ENCODE measurements around the gene CABP1. TPM values are rescaled to one million over a fixed set of nuclear protein-coding genes. Genes with fewer than 3 reads are reported as not detected.

Gene CABP1
- total RNA-seq, 4 donors from 2014 or later: 0.81 to 3.0 (median 1.2) TPM

- Histone ChIP-seq H3K27ac (no peak overlapping the region), H3K27me3 (no peaks in the 10 kb centered on the region), H3K36me3 (peaks cover 0 to 26% of the 10 kb centered on the region in 2 donors), H3K9me3 (no peaks in the 10 kb centered on the region), H3K4me1 (no peaks in the 10 kb centered on the region), H3K4me3 (no peak overlapping the region)
- TF ChIP-seq CTCF (IDR thresholded peaks at IDR 0.05): no peak
- ATAC-seq: no peak
- WGBS, 2 donors (ENCODE audit: low coverage in 1 of 2): 70 to 75% methylated on average over 2 of the region's 2 CpGs
Measured at GRCh38 chr12:120661432-120661831, 21.0 kb downstream of the CABP1 start.

- H3K36me3 ChIP-seq: peaks cover 0 to 26% of the 10 kb centered on the region in 2 donors
- no peak for ATAC-seq
- no peak overlapping the region for H3K4me3 ChIP-seq
- H3K27me3 ChIP-seq: no peaks in the 10 kb centered on the region
- TF ChIP-seq EP300 (IDR thresholded peaks at IDR 0.05) (no peak), CTCF (IDR thresholded peaks at IDR 0.05) (no peak), POLR2A (IDR thresholded peaks at IDR 0.05) (no peak), POLR2AphosphoS5 (IDR thresholded peaks at IDR 0.05) (no peak)
- H3K9me3 ChIP-seq: no peaks in the 10 kb centered on the region
- 65 to 77% methylated on average over 2 to 3 of the region's 3 CpGs for WGBS, 2 donors (ENCODE audit: low coverage in 1 of 2)
- no peak overlapping the region for H3K27ac ChIP-seq
- no peaks in the 10 kb centered on the region for H3K4me1 ChIP-seq
Measured at GRCh38 chr12:120662879-120663278, 22.5 kb downstream of the CABP1 start.

- H3K4me1 ChIP-seq: peaks cover 0 to under 1% (median 0%) of the 10 kb centered on the region in 3 donors
- ATAC-seq: no peak
- 84% methylated on average over 5 of the region's 5 CpGs for WGBS, 2 donors (ENCODE audit: low coverage in 1 of 2)
- H3K27me3 ChIP-seq: no peaks in the 10 kb centered on the region
- no peak overlapping the region for H3K27ac ChIP-seq
- TF ChIP-seq EP300 (IDR thresholded peaks at IDR 0.05) (no peak), POLR2AphosphoS5 (IDR thresholded peaks at IDR 0.05) (no peak), CTCF (IDR thresholded peaks at IDR 0.05) (no peak), POLR2A (IDR thresholded peaks at IDR 0.05) (no peak)
- H3K9me3 ChIP-seq: no peaks in the 10 kb centered on the region
- H3K4me3 ChIP-seq: no peak overlapping the region
- peaks cover 0 to 26% of the 10 kb centered on the region in 2 donors for H3K36me3 ChIP-seq
Measured at GRCh38 chr12:120663741-120664140, 23.3 kb downstream of the CABP1 start.

GRCh38 chr12:120666571-120667390 lies 26.4 kb downstream of the CABP1 start:
- Histone ChIP-seq H3K27me3 (no peaks in the 10 kb centered on the region), H3K4me1 (peaks cover 0 to 12% (median 0%) of the 10 kb centered on the region in 3 donors), H3K36me3 (peaks cover 0 to 7% of the 10 kb centered on the region in 2 donors), H3K4me3 (no peak overlapping the region), H3K27ac (no peak overlapping the region), H3K9me3 (no peaks in the 10 kb centered on the region)
- 81 to 96% methylated on average over 5 to 6 of the region's 34 CpGs for WGBS, 2 donors (ENCODE audit: low coverage in 1 of 2)
- no peak for ATAC-seq
- TF ChIP-seq POLR2A (IDR thresholded peaks at IDR 0.05): no peak
- no peak for TF ChIP-seq EP300 (IDR thresholded peaks at IDR 0.05)
- TF ChIP-seq CTCF (IDR thresholded peaks at IDR 0.05): no peak
- no peak for TF ChIP-seq POLR2AphosphoS5 (IDR thresholded peaks at IDR 0.05)
